AG04450 (cell line): Measurements from ENCODE around the gene CHAT. TPM values are rescaled to one million over a fixed set of nuclear protein-coding genes. Genes with fewer than 3 reads are reported as not detected.

Experiments used
- CTCF ChIA-PET: fragments of 300-600, 350-600 bp; formaldehyde crosslinking; extraction: SDS; loops from one replicate; lab custom pipeline; 2022; ENCODE audit warnings: antibody characterized with exemption, inconsistent platforms; lab: Charles Lee
- POLR2A ChIA-PET: fragments of 350-600 bp; formaldehyde crosslinking; extraction: SDS; loops from one replicate; lab custom pipeline; 2021; ENCODE audit warnings: antibody characterized with exemption, inconsistent platforms; lab: Yijun Ruan, JAX
- DNase-seq: peaks from one replicate; pipeline ENCODE4 v3.0.0-alpha.2; 2011; ENCODE audit warnings: low read depth, low spot score
- H3K27ac ChIP-seq: one replicate; pipeline ENCODE4 v1.5.1; 2012; ENCODE audit warnings: low read depth, low read length, control low read depth
- H3K27me3 ChIP-seq: one replicate; pipeline ENCODE4 v1.6.0; 2012; ENCODE audit warnings: low read length; ENCODE audit not compliant: control insufficient read depth, insufficient read depth
- H3K4me3 ChIP-seq: 2 replicates; pipeline ENCODE4 v1.5.1; 2011; ENCODE audit warnings: mild to moderate bottlenecking, low read depth, low read length, control low read depth
- H3K9me3 ChIP-seq: 2 replicates; pipeline ENCODE4 v1.5.1; 2012; ENCODE audit warnings: low read length; ENCODE audit not compliant: control insufficient read depth, insufficient read depth
- CTCF ChIP-seq: IDR thresholded peaks from 2 replicates; pipeline ENCODE4 v1.5.1; 2011; ENCODE audit warnings: low read depth, low read length, control low read depth, inconsistent platforms
- polyA plus RNA-seq: library from polyadenylated mRNA; depleted of rRNA; stranded (reverse); fragments of >200 nt; gene quantifications from 2 replicates; pipeline ENCODE4 v1.2.3, GENCODE V29; 2011

CHAT gene
- polyA plus RNA-seq, 1 experiment = not detected

GRCh38 chr10:49596493-49596809 lies 17.4 kb upstream of the CHAT start:
- Histone ChIP-seq H3K4me3 (no peak overlapping the region), H3K27me3 (peaks cover 8% of the 10 kb centered on the region), H3K27ac (no peak overlapping the region), H3K9me3 (no peaks in the 10 kb centered on the region)
- POLR2A ChIA-PET = no interaction called here
- CTCF ChIA-PET = interaction anchor here (0.7 to 1.2 kb wide), 2 partner anchors 319 to 627 kb away, joined by 4 read pairs; no protein-coding TSS in a partner anchor
- no peak for DNase-seq
- no peak for TF ChIP-seq CTCF

- CTCF ChIA-PET = no interaction called here
- Histone ChIP-seq H3K27me3 (peaks cover 8% of the 10 kb centered on the region), H3K9me3 (no peaks in the 10 kb centered on the region), H3K27ac (no peak overlapping the region), H3K4me3 (no peak overlapping the region)
- POLR2A ChIA-PET = no interaction called here
- DNase-seq = no peak
- TF ChIP-seq CTCF = no peak
These were observed 17.0 kb upstream of the CHAT start for GRCh38 chr10:49596836-49597235.

- DNase-seq = no peak
- Histone ChIP-seq H3K27ac (no peak overlapping the region), H3K27me3 (peaks cover 8% of the 10 kb centered on the region), H3K4me3 (no peak overlapping the region), H3K9me3 (no peaks in the 10 kb centered on the region)
- POLR2A ChIA-PET = no interaction called here
- CTCF ChIA-PET = no interaction called here
- no peak for TF ChIP-seq CTCF
These were observed 16.2 kb upstream of the CHAT start for GRCh38 chr10:49597426-49598163.

GRCh38 chr10:49598164-49598856 lies 15.5 kb upstream of the CHAT start:
- DNase-seq = no peak
- H3K27ac ChIP-seq = no peak overlapping the region
- TF ChIP-seq CTCF = no peak
- no peak overlapping the region for H3K4me3 ChIP-seq
- CTCF ChIA-PET = no interaction called here
- H3K27me3 ChIP-seq = peaks cover 8% of the 10 kb centered on the region
- H3K9me3 ChIP-seq = no peaks in the 10 kb centered on the region
- POLR2A ChIA-PET = interaction anchor here (0.6 kb wide), 1 partner anchor 42 kb away, joined by 3 read pairs; no protein-coding TSS in a partner anchor

GRCh38 chr10:49598986-49599385 lies 14.9 kb upstream of the CHAT start:
- Histone ChIP-seq H3K9me3 (no peaks in the 10 kb centered on the region), H3K27ac (no peak overlapping the region), H3K27me3 (peaks cover 8% of the 10 kb centered on the region), H3K4me3 (no peak overlapping the region)
- POLR2A ChIA-PET = no interaction called here
- TF ChIP-seq CTCF = no peak
- DNase-seq = no peak
- CTCF ChIA-PET = no interaction called here
